HEK293 (cell line): ENCODE results near the gene IL11RA.

Experiments used
- CTCF ChIP-seq: fragments of 450-650 bp; formaldehyde crosslinking; IDR thresholded peaks from 2 replicates; pipeline ENCODE4 v1.5.1; 2016; ENCODE audit warnings: missing biosample characterization, missing genetic modification characterization
- GLI4 ChIP-seq: fragments of 450-650 bp; formaldehyde crosslinking; IDR thresholded peaks from 2 replicates; pipeline ENCODE4 v1.5.1; 2016; ENCODE audit warnings: missing biosample characterization, missing genetic modification characterization
- MYNN ChIP-seq: fragments of 450-650 bp; formaldehyde crosslinking; IDR thresholded peaks from 2 replicates; pipeline ENCODE4 v1.5.1; 2016; ENCODE audit warnings: missing biosample characterization, missing genetic modification characterization, borderline replicate concordance
- ZFP69B ChIP-seq: fragments of 450-650 bp; formaldehyde crosslinking; IDR thresholded peaks from 2 replicates; pipeline ENCODE4 v1.5.1; 2016; ENCODE audit warnings: missing biosample characterization, missing genetic modification characterization
- ZNF843 ChIP-seq: fragments of 450-650 bp; formaldehyde crosslinking; IDR thresholded peaks from 2 replicates; pipeline ENCODE4 v1.5.1; 2016; ENCODE audit warnings: missing biosample characterization, missing genetic modification characterization

- TF ChIP-seq ZNF843 (tag by site-specific recombination), result no peak
- no peak for TF ChIP-seq GLI4 (tag by site-specific recombination)
- TF ChIP-seq ZFP69B (tag by site-specific recombination), result no peak
- no peak for TF ChIP-seq CTCF (tag by site-specific recombination)
- no peak for TF ChIP-seq MYNN
These were observed 44.7 kb upstream of the IL11RA start for GRCh38 chr9:34607331-34607730.
